Central memory CD8-positive, alpha-beta T cell (primary cell): ENCODE data around the gene TMEM174.

Experiments used
- ATAC-seq: fragments of 150-1000 bp; cut with Tn5 transposase; replicated peaks from 2 replicates; pipeline ENCODE4 v1.10.0; 2022; ENCODE audit warnings: mild to moderate bottlenecking, moderate FRiP score, moderate number of reproducible peaks; ENCODE audit not compliant: poor library complexity, severe bottlenecking; ENCODE audit errors: extremely low read depth
- DNase-seq, 2 donors: peaks; one replicate each; pipeline ENCODE4 v3.0.0; 2021; ENCODE audit warnings: low spot score in 2 of 2
- H3K27ac Mint-ChIP-seq: one replicate; pipeline ENCODE4 v1.8.0; 2022; ENCODE audit warnings: low read depth, mild to moderate bottlenecking, moderate library complexity, mixed read lengths
- H3K27me3 Mint-ChIP-seq: one replicate; pipeline ENCODE4 v1.8.0; 2022; ENCODE audit warnings: mixed read lengths
- H3K36me3 Mint-ChIP-seq: one replicate; pipeline ENCODE4 v1.8.0; 2022; ENCODE audit warnings: mild to moderate bottlenecking, moderate library complexity, mixed read lengths; ENCODE audit not compliant: insufficient read depth
- H3K4me1 Mint-ChIP-seq: one replicate; pipeline ENCODE4 v1.8.0; 2022; ENCODE audit warnings: mixed read lengths
- H3K4me3 Mint-ChIP-seq: one replicate; pipeline ENCODE4 v1.8.0; 2022; ENCODE audit warnings: mild to moderate bottlenecking, moderate library complexity, mixed read lengths
- H3K9me3 Mint-ChIP-seq: one replicate; pipeline ENCODE4 v1.8.0; 2022; ENCODE audit warnings: mixed read lengths

Gene TMEM174

DNA sequence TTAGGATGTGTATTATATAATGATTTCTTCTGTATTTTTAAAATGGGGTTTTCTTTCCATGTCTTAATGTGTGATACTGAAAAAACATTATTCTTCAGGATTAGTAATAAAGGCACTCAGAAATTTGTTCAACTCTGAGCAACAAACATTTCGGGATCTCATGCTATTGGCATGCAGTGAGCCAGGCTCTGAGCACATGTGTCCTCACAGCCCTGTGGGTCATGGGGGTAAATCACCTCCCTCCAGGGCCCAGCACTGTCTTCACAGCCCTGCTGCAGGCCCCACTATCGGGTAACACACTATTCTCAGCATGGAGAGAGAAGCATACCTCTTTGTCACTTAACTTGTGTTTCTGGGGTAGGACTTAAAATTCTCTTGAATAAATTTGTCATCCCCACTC, 14.0 kb downstream of the TMEM174 start:
- H3K27me3 Mint-ChIP-seq: peaks cover 54% of the 10 kb centered on the region
- no peak overlapping the region for H3K27ac Mint-ChIP-seq
- H3K4me3 Mint-ChIP-seq: no peak overlapping the region
- H3K36me3 Mint-ChIP-seq: no peaks in the 10 kb centered on the region
- no peaks in the 10 kb centered on the region for H3K4me1 Mint-ChIP-seq
- DNase-seq (no peak), ATAC-seq (no peak)
- no peaks in the 10 kb centered on the region for H3K9me3 Mint-ChIP-seq

DNA sequence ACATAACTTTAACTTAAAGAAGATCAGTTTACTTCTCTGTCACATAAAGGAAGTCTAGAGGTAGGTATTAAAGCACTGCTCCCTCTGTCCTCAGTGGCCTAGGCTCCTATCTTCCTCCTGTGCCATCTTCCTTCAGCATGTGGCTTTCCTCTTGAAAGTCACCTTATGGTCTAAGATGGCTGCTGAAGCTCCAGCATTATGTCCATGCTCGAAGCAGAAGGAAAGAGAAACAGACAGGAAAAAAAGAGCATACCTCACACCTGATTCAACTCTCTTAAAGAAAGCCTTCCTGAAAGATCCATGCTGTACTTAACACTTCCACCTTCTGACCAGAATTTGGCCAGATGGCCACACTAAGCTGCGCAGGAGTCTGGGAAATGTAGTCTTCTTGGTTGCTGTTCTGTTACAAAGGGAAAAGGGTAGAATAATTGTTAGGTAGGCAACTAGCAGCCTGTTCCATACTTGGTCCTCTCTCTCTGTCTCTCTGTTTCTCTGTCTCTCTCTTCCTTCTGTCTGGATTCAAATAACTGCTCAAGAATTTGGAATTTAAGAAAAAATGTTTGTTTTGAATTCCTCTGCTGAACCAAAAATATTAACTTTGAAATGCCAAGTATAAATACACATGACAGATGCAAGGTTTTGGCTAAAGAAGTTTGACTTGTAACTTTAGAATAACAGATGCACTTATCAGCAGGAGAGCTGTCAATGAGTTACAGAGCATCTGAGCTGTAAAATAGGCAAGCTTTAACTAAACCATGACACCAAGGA, 16.0 kb downstream of the TMEM174 start:
- H3K36me3 Mint-ChIP-seq: no peaks in the 10 kb centered on the region
- DNase-seq (no peak), ATAC-seq (no peak)
- H3K27me3 Mint-ChIP-seq: peaks cover 59% of the 10 kb centered on the region
- no peaks in the 10 kb centered on the region for H3K4me1 Mint-ChIP-seq
- H3K4me3 Mint-ChIP-seq: no peak overlapping the region
- H3K9me3 Mint-ChIP-seq: no peaks in the 10 kb centered on the region
- no peak overlapping the region for H3K27ac Mint-ChIP-seq

DNA sequence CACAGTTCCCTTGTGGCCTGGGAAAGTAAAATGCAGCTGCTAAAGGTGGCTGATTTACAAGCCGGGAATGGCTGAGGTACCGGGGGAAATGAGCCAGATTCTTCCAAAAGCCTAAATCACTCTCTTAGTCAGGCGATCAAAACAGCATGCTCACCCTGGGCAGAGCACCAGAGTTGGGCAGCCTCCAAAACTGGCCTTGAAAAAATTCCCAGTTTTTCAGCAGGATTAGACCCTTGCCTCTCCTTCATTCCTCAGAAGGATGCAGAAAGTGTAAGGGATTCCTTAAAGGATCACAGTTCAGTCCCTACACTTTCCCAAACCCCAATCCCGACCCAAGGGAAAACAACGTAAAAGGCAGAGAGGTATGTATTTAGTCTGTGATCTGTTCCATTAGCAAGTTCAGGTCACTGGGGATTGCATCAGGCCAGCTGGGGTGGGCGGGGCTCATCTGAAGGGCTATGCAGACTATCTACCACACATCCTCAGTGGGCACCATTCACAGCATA, 16.9 kb downstream of the TMEM174 start:
- ATAC-seq (no peak), DNase-seq (no peak)
- H3K27me3 Mint-ChIP-seq: peaks cover 59% of the 10 kb centered on the region
- no peaks in the 10 kb centered on the region for H3K9me3 Mint-ChIP-seq
- H3K4me3 Mint-ChIP-seq: no peak overlapping the region
- H3K4me1 Mint-ChIP-seq: no peaks in the 10 kb centered on the region
- H3K27ac Mint-ChIP-seq: no peak overlapping the region
- no peaks in the 10 kb centered on the region for H3K36me3 Mint-ChIP-seq

DNA sequence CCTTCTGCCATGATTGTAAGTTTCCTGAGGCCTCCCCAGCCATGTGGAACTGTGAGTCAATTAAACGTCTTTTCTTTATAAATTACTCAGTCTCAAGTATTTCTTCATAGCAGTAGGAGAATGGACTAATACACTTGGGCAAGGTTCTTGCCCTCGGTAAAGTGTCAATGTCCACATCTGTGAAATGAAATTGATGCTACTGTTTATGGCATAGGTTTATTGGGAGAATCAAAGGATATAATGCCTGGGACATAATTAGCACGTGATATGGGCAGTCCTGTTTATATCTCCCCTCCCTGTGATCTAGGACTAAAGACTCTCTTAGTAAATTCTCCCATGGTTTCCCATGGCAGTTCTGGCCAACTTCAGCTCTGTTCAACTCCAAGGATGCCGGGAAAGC, 19.4 kb downstream of the TMEM174 start:
- Mint-ChIP-seq H3K4me3 (no peak overlapping the region), H3K4me1 (no peaks in the 10 kb centered on the region), H3K36me3 (no peaks in the 10 kb centered on the region), H3K9me3 (no peaks in the 10 kb centered on the region), H3K27me3 (peaks cover 78% of the 10 kb centered on the region), H3K27ac (no peak overlapping the region)
- ATAC-seq: no peak
- no peak for DNase-seq

GRCh38 chr5:73193592-73193991, 20.6 kb downstream of the TMEM174 start:
- DNase-seq: no peak
- no peak for ATAC-seq
- H3K9me3 Mint-ChIP-seq: no peaks in the 10 kb centered on the region
- H3K27ac Mint-ChIP-seq: no peak overlapping the region
- H3K4me3 Mint-ChIP-seq: no peak overlapping the region
- H3K4me1 Mint-ChIP-seq: no peaks in the 10 kb centered on the region
- no peaks in the 10 kb centered on the region for H3K36me3 Mint-ChIP-seq
- H3K27me3 Mint-ChIP-seq: peaks cover 77% of the 10 kb centered on the region

- no peak for ATAC-seq
- Mint-ChIP-seq H3K4me1 (no peaks in the 10 kb centered on the region), H3K36me3 (no peaks in the 10 kb centered on the region), H3K9me3 (no peaks in the 10 kb centered on the region), H3K27me3 (peaks cover 65% of the 10 kb centered on the region), H3K27ac (no peak overlapping the region), H3K4me3 (no peak overlapping the region)
- DNase-seq: no peak
Observed at GRCh38 chr5:73196201-73196600, 23.2 kb downstream of the TMEM174 start.

DNA sequence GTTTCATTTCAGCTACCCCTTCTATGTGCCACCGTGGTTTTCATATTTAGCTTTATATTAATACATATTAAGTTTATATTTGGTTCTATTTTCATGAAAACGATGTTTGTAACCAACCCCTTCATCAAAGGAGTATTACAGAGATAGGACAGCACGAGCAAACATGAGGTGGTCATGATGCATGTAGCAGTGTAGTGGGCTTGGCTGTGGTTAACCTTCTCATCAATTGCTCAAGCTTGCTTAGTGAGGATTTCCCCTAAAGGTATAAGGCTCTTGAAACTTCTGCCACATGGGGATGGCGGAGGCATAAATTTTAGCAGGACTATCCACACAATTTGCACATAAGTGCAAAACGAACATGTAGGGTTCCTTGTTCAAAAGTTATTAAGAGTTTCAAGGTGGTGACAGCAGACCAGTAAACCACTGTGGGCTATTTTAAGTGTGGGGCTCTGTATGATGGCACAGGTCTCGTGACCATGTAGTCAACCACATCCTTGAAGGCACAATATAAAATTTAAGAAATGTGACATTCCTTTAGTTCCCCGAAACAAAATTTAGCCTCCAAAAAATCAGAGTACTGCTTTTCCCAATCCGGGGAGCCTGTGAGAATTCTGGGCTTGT, 24.8 kb downstream of the TMEM174 start:
- H3K27ac Mint-ChIP-seq: no peak overlapping the region
- no peak for ATAC-seq
- peaks cover 5% of the 10 kb centered on the region for H3K4me1 Mint-ChIP-seq
- no peaks in the 10 kb centered on the region for H3K36me3 Mint-ChIP-seq
- H3K27me3 Mint-ChIP-seq: peaks cover 53% of the 10 kb centered on the region
- no peaks in the 10 kb centered on the region for H3K9me3 Mint-ChIP-seq
- DNase-seq: no peak
- H3K4me3 Mint-ChIP-seq: no peak overlapping the region

DNA sequence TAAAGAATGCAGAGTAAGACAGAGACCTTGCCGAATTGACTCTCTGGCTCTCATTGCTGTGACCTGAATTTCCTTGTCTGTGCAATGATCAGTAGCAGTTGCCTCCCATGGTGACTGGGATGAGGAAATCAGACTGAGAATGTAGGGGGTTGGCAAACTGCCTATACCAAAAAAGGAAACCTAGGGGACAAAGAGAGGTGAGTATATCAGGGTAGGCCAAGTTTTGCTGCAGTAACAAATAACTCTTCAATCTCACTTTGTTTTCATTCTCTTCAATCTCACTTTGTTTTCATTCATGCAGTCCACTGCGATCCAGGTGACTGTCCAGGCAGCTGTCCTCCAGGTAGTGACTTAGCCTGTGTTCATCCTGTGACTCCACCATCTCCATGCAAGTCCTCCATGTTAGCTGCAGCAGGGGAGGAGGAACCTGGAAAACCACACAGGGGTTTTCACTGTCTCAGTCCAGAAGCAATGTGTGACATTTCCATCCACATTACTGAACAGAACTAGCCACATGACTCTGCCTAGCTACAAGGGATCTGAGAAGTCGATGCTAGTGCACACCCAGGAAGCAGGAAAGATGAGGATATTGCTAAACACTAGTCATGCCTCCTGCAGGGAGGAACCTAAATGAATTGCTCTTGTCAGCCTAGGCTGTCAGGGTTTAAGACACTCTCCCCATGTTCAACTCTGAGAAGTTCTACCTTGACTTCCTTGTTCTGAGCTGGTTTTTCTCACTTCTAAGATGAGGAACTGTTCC, 26.0 kb downstream of the TMEM174 start:
- H3K9me3 Mint-ChIP-seq: no peaks in the 10 kb centered on the region
- peaks cover 40% of the 10 kb centered on the region for H3K27me3 Mint-ChIP-seq
- ATAC-seq: no peak
- peaks cover 2% of the 10 kb centered on the region for H3K36me3 Mint-ChIP-seq
- no peak overlapping the region for H3K27ac Mint-ChIP-seq
- peaks cover 5% of the 10 kb centered on the region for H3K4me1 Mint-ChIP-seq
- no peak for DNase-seq
- no peak overlapping the region for H3K4me3 Mint-ChIP-seq

- Mint-ChIP-seq H3K27ac (no peak overlapping the region), H3K4me3 (no peak overlapping the region), H3K9me3 (no peaks in the 10 kb centered on the region), H3K36me3 (peaks cover 2% of the 10 kb centered on the region), H3K27me3 (peaks cover 37% of the 10 kb centered on the region), H3K4me1 (peaks cover 5% of the 10 kb centered on the region)
- ATAC-seq (no peak), DNase-seq (no peak)
Observed at GRCh38 chr5:73199671-73200070, 26.7 kb downstream of the TMEM174 start.

DNA sequence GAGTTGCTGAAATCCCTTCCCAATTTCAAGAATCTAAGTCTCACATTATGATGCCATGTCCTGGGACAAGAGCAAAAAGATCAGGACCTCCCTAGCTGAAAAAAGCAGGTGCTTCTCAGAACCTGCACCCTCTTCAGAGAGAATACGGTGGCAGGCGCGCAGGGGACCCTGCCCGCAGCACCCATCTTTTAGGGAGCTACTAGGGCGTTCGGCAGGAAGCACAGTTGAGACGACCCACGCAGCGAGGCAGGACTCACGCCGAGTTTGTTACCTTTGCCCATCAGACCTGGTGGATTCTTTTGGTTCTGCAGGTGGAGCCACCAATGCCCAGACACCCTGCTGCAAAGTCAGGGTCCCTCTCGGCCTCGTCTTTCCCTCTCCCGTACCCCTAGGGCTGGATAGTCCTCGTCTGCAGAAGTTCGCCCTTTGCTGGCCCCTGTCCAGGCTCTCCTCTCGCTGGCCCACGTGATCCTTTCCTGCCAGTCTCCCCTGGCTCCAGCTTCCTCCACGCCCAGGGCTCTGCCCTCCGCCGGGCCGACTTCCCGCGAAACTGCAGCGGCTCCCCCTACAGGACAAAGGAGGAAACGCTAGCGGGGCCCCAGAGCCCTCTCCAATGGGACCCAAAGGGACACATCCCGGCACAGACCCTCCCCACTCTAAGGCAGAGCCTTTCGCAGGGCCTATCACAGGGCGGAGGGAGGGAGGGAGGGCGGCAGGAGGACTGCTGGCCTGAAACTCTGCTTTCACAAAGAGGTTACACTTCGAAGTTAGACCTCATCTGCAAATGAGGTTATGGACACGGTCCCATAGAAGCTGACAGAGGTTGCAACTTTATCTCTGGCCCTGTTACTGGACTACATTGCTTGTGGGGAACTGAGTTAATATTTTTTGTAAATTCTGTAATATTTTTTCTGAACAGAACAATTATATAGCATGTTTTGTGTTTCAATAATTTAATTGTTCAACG, 28.8 kb downstream of the TMEM174 start:
- DNase-seq (peak; percentile 56 to 62), ATAC-seq (peak; percentile 63)
- peaks cover 2% of the 10 kb centered on the region for H3K36me3 Mint-ChIP-seq
- H3K4me3 Mint-ChIP-seq: no peak overlapping the region
- H3K4me1 Mint-ChIP-seq: peaks cover 5% of the 10 kb centered on the region
- H3K9me3 Mint-ChIP-seq: no peaks in the 10 kb centered on the region
- H3K27me3 Mint-ChIP-seq: peaks cover 34% of the 10 kb centered on the region
- no peak overlapping the region for H3K27ac Mint-ChIP-seq

DNA sequence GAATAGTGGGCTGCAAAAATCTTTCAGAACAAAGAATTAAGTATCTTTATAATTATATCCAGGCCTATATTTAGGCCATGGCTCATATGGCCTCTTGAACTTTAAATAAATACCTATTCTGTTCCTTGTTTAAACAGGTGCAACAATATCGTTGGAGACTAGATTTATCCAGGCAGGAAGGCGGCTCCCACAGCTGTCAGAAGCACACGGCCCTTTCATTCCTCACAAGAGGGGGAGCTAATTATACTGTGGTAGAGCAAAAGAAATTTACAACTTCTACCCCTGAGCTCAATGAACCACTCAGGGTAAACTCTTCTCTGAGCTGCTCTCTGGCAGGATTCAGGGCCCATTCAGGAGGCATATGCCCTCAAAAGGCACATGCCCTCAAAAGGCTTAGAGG, 31.3 kb downstream of the TMEM174 start:
- Mint-ChIP-seq H3K4me3 (no peak overlapping the region), H3K36me3 (peaks cover 2% of the 10 kb centered on the region), H3K27me3 (peaks cover 48% of the 10 kb centered on the region), H3K4me1 (peaks cover 5% of the 10 kb centered on the region), H3K9me3 (peaks cover under 1% of the 10 kb centered on the region), H3K27ac (no peak overlapping the region)
- DNase-seq (no peak), ATAC-seq (no peak)

DNA sequence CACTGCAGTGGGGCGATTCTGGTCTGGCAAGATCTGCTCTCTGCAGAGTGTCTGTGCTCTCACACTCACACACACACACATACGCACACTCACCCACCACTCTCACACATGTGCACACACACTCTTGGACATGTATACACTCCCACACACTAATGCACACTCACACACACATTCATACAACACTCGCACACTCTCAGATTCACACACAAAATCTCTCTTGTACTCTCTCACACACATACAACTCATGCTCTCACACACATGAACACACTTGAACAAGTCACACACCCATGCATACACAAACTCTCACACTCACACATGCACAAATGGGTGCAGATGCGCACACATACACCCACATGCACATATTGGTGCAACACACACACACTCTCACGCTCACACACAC, 31.7 kb downstream of the TMEM174 start:
- H3K27ac Mint-ChIP-seq: no peak overlapping the region
- ATAC-seq (no peak), DNase-seq (no peak)
- peaks cover 5% of the 10 kb centered on the region for H3K4me1 Mint-ChIP-seq
- H3K9me3 Mint-ChIP-seq: peaks cover 4% of the 10 kb centered on the region
- H3K27me3 Mint-ChIP-seq: peaks cover 48% of the 10 kb centered on the region
- peaks cover 2% of the 10 kb centered on the region for H3K36me3 Mint-ChIP-seq
- H3K4me3 Mint-ChIP-seq: no peak overlapping the region
